Hepatocyte (in vitro differentiated cells): Measurements from ENCODE around the gene TBXAS1.

Experiments used
- CTCF ChIP-seq: fragments of 200-600 bp; sonication (generic); IDR thresholded peaks from 2 replicates; pipeline ENCODE4 v1.5.1; 2016; ENCODE audit warnings: antibody characterized with exemption, mild to moderate bottlenecking; ENCODE audit not compliant: poor library complexity
- EZH2 ChIP-seq: fragments of 200-600 bp; sonication (generic); IDR thresholded peaks from 2 replicates; pipeline ENCODE4 v1.6.1; 2016; ENCODE audit warnings: antibody characterized with exemption, mild to moderate bottlenecking, borderline replicate concordance

- TF ChIP-seq CTCF (no peak), EZH2 (no peak)
Observed at GRCh38 chr7:139959285-139959628, 130.2 kb downstream of the TBXAS1 start.
